Gastrocnemius medialis (tissue), 4 donors: ENCODE results near the gene SLC44A2. TPM values are rescaled to one million over a fixed set of nuclear protein-coding genes. Genes with fewer than 3 reads are reported as not detected.

Source experiments
- ATAC-seq, 2 donors: fragments of 150-250 bp; one replicate each; pipeline ENCODE4 v1.9.1; 2016
- DNase-seq, 2 donors: peaks; one replicate each; pipeline ENCODE4 v3.0.0-alpha.2; 2019
- H3K27ac ChIP-seq, 4 donors: fragments of 200-600 bp; sonication (generic); 1 replicate in 1 of 4; 2 replicates in 3 of 4; pipeline ENCODE4 v1.5.1; 2016 to 2018; ENCODE audit warnings: mild to moderate bottlenecking in 2 of 4, moderate library complexity in 1 of 4
- H3K27me3 ChIP-seq, 3 donors: fragments of 200-600 bp; sonication (generic) in 2 of 3; 1 replicate in 1 of 3; 2 replicates in 2 of 3; pipeline versions ENCODE4 v1.5.1 to v1.6.0; 2016 to 2019; ENCODE audit warnings: mild to moderate bottlenecking in 1 of 3, moderate library complexity in 1 of 3
- H3K36me3 ChIP-seq, 2 donors: fragments of 200-600 bp; sonication (generic) in 1 of 2; one replicate each; pipeline ENCODE4 v1.5.1; 2017 to 2018
- H3K4me1 ChIP-seq, 2 donors: fragments of 200-600 bp; sonication (generic) in 1 of 2; one replicate each; pipeline ENCODE4 v1.5.1; 2016 to 2017; ENCODE audit warnings: mild to moderate bottlenecking in 2 of 2
- H3K4me3 ChIP-seq, 4 donors: fragments of 200-600 bp; sonication (generic) in 3 of 4; 1 replicate in 1 of 4; 2 replicates in 3 of 4; pipeline ENCODE4 v1.5.1; 2016 to 2019; ENCODE audit warnings: mild to moderate bottlenecking in 2 of 4
- H3K9me3 ChIP-seq, 3 donors: fragments of 200-600 bp; sonication (generic) in 2 of 3; 1 replicate in 1 of 3; 2 replicates in 2 of 3; pipeline ENCODE4 v1.5.1; 2016 to 2019
- POLR2A ChIP-seq, 2 donors: fragments of 450-650 bp; IDR thresholded peaks; one replicate each; pipeline ENCODE4 v1.6.1; 2017; ENCODE audit warnings: antibody characterized with exemption in 2 of 2, mild to moderate bottlenecking in 2 of 2, moderate library complexity in 2 of 2
- in situ Hi-C, 4 donors: fragments of 200-750 bp; cut with MboI; loops; one replicate each; pipeline versions ENCODE4 v1.15.0 to v1.8.0; 2017; ENCODE audit warnings: low sequenced_read_pairs in 4 of 4
- intact Hi-C: fragments of 100-400 bp; cut with DNase I; formaldehyde crosslinking; loops from one replicate; pipeline ENCODE4 v1.15.1; 2023; ENCODE audit warnings: low total_unique reads
- total RNA-seq, 4 donors: library from RNA; depleted of rRNA; stranded (reverse); fragments of >200 nt; gene quantifications; one replicate each; pipeline versions ENCODE4 v1.1.0 to v1.2.3, GENCODE V29; 2016
- TF ChIP-seq, protein P1 (sequence below), 5 experiments: fragments of 450-650 bp in 3 of 5; fragments of 200-600 bp in 2 of 5; sonication (generic) in 2 of 5; IDR thresholded peaks in 4 of 5; conservative IDR thresholded peaks in 1 of 5; 1 replicate in 4 of 5; 2 replicates in 1 of 5; pipeline ENCODE4 v1.5.1; 2016 to 2019; ENCODE audit warnings: antibody characterized with exemption in 5 of 5, mild to moderate bottlenecking in 3 of 5, moderate library complexity in 3 of 5

Gene SLC44A2
- total RNA-seq, 4 donors from 2014 or later, result 51.1 to 168 (median 105) TPM

DNA sequence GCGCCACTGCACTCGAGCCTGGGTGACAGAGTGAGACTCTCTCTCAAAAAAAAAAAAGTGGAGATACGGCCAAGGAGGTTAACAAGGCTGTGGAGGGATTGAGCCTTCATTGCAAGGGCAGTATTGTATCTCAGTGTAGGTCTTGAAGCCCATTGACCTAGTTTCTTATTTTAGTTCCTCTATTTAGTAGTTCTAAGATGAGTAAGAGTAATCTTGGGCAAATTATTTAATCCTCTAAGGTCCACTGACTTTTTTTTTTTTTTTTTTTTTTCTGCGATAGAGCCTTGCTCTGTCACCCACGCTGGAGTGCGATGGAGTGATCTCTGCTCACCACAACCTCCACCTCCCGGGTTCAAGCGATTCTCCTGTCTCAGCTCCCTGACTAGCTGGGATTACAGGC is 14.5 kb downstream of the SLC44A2 start:
- peak in 1 of 2 donors; percentile 63 for ATAC-seq
- TF ChIP-seq, protein P1, sequence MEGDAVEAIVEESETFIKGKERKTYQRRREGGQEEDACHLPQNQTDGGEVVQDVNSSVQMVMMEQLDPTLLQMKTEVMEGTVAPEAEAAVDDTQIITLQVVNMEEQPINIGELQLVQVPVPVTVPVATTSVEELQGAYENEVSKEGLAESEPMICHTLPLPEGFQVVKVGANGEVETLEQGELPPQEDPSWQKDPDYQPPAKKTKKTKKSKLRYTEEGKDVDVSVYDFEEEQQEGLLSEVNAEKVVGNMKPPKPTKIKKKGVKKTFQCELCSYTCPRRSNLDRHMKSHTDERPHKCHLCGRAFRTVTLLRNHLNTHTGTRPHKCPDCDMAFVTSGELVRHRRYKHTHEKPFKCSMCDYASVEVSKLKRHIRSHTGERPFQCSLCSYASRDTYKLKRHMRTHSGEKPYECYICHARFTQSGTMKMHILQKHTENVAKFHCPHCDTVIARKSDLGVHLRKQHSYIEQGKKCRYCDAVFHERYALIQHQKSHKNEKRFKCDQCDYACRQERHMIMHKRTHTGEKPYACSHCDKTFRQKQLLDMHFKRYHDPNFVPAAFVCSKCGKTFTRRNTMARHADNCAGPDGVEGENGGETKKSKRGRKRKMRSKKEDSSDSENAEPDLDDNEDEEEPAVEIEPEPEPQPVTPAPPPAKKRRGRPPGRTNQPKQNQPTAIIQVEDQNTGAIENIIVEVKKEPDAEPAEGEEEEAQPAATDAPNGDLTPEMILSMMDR (IDR thresholded peaks at IDR 0.05 in 4 of 5, conservative IDR thresholded peaks at IDR 0.05 in 1 of 5), result no peak
- no peak for TF ChIP-seq POLR2A (IDR thresholded peaks at IDR 0.05)
- no peak overlapping the region for H3K4me3 ChIP-seq
- peak overlapping the region; percentile 21 to 50 (median 48) for H3K27ac ChIP-seq
- no peaks in the 10 kb centered on the region for H3K9me3 ChIP-seq
- H3K36me3 ChIP-seq, result peaks cover 0 to 84% of the 10 kb centered on the region in 2 donors
- intact Hi-C loops, result loop anchor here (5.0 kb wide), 1 partner anchor 38 kb away; no protein-coding TSS in a partner anchor
- DNase-seq, result no peak
- H3K4me1 ChIP-seq, result peaks cover 19 to 21% of the 10 kb centered on the region in 2 donors
- H3K27me3 ChIP-seq, result no peaks in the 10 kb centered on the region
- in situ Hi-C loops, result loop anchor here in 3 of 4 donors (5.0 kb wide), 1 partner anchor 58 kb away; no protein-coding TSS in a partner anchor

DNA sequence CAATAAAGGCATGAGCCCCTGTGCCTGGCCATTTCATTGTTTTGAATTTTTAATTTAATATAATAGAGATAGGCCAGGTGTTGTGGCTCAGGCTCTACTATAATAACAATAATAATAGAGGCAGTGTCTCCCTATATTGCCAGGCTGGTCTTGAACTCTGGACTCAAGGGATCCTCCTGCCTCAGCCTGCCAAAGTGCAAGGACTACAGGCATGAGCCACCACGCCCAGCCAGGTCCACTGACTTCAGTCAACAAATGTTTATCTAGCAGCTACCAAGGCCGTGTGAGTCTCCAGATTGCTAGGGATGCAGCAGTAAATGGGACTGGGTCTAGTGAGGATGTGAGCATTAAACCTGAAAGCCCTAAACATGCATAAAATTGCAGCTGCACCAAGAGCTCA is 15.0 kb downstream of the SLC44A2 start:
- Histone ChIP-seq H3K27me3 (no peaks in the 10 kb centered on the region), H3K9me3 (no peaks in the 10 kb centered on the region), H3K36me3 (peaks cover 0 to 79% of the 10 kb centered on the region in 2 donors), H3K27ac (peak overlapping the region in 2 of 4 donors; percentile 9 to 47), H3K4me3 (no peak overlapping the region), H3K4me1 (peaks cover 20 to 22% of the 10 kb centered on the region in 2 donors)
- in situ Hi-C loops (loop anchor here in 3 of 4 donors (5.0 kb wide), 1 partner anchor 58 kb away; no protein-coding TSS in a partner anchor), intact Hi-C loops (loop anchor here (5.0 kb wide), 1 partner anchor 38 kb away; no protein-coding TSS in a partner anchor)
- DNase-seq (no peak), ATAC-seq (no peak)
- TF ChIP-seq, protein P1 (IDR thresholded peaks at IDR 0.05 in 4 of 5, conservative IDR thresholded peaks at IDR 0.05 in 1 of 5), result no peak
- no peak for TF ChIP-seq POLR2A (IDR thresholded peaks at IDR 0.05)

DNA sequence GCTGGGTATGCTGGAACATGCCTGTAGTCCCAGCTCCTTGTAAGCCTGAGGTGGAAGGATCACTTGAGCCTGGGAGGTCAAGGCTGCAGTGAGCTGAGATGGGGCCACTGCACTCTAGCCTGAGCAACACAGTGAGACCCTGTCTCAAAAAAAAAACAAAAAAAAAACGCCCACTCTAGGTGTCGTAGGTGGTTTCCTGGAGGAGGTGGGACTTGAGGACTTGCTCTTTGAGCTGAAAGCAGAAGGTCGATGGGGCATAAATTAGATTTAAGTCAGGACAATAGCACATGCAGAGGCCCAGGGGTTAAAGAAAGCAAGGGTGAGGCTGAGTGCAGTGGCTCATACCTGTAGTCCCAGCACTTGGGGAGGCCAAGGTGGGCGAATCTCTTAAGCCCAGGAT is 15.9 kb downstream of the SLC44A2 start:
- no peak overlapping the region for H3K4me3 ChIP-seq
- TF ChIP-seq, protein P1 (IDR thresholded peaks at IDR 0.05 in 4 of 5, conservative IDR thresholded peaks at IDR 0.05 in 1 of 5), result no peak
- TF ChIP-seq POLR2A (IDR thresholded peaks at IDR 0.05), result no peak
- peaks cover 20 to 22% of the 10 kb centered on the region in 2 donors for H3K4me1 ChIP-seq
- no peaks in the 10 kb centered on the region for H3K9me3 ChIP-seq
- intact Hi-C loops, result loop anchor here (5.0 kb wide), 1 partner anchor 39 kb away; no protein-coding TSS in a partner anchor
- H3K36me3 ChIP-seq, result peaks cover 0 to 70% of the 10 kb centered on the region in 2 donors
- no peaks in the 10 kb centered on the region for H3K27me3 ChIP-seq
- H3K27ac ChIP-seq, result no peak overlapping the region
- no peak for DNase-seq
- no peak for ATAC-seq
- in situ Hi-C loops, result loop anchor here in 3 of 4 donors (5.0 kb wide), 1 partner anchor 59 kb away; no protein-coding TSS in a partner anchor

DNA sequence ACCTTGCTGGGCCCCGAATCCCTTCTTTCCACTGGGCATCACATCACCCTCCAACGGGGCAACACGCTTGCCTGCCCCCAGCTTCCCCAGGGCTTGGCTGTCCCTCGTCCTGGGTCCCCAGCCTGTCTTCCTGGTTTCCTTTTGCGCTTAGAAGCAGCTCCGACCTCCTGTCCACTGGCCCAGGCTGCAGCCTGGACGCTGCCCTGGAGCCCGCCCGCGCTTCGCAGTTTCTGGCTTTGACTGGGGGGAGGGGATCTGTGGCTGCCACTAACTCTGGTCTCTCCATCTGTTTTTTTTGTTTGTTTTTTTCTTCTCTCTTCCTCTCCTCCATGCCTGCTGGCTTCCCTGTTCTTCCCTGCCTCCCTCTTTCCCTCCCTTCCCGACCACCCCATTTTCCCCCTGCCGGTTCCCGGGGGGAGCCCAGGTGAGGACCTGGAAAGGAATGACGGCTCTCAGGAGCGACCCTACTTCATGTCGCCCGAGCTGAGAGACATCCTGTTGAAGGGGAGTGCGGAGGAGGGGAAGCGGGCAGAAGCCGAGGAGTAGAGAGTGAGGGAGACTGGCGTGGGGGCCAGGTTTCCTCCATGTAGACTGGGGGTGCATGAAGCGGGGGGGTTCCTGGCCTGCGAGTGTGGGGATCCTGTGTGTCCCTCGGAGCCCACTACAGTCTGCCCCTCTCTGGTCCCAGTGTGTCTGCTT is 17.3 kb downstream of the SLC44A2 start:
- intact Hi-C loops, result loop anchor here (5.0 kb wide), 1 partner anchor 40 kb away; no protein-coding TSS in a partner anchor
- Histone ChIP-seq H3K4me1 (peaks cover 20 to 22% of the 10 kb centered on the region in 2 donors), H3K9me3 (no peaks in the 10 kb centered on the region), H3K27me3 (no peaks in the 10 kb centered on the region), H3K4me3 (no peak overlapping the region), H3K36me3 (peaks cover 0 to 56% of the 10 kb centered on the region in 2 donors), H3K27ac (peak overlapping the region in 2 of 4 donors; percentile 26 to 50)
- in situ Hi-C loops, result loop anchor here in 3 of 4 donors (5.0 kb wide), 1 partner anchor 60 kb away; no protein-coding TSS in a partner anchor
- TF ChIP-seq, protein P1 (IDR thresholded peaks at IDR 0.05 in 4 of 5, conservative IDR thresholded peaks at IDR 0.05 in 1 of 5), result no peak
- no peak for TF ChIP-seq POLR2A (IDR thresholded peaks at IDR 0.05)
- ATAC-seq (no peak), DNase-seq (no peak)
